ENCODE results near the gene PLCG2.
"Not testable (repeated sequence)": the region's sequence is repeated elsewhere in the genome, so short reads cannot be mapped to it uniquely, and the experiment has no call there.

Gene PLCG2

DNA sequence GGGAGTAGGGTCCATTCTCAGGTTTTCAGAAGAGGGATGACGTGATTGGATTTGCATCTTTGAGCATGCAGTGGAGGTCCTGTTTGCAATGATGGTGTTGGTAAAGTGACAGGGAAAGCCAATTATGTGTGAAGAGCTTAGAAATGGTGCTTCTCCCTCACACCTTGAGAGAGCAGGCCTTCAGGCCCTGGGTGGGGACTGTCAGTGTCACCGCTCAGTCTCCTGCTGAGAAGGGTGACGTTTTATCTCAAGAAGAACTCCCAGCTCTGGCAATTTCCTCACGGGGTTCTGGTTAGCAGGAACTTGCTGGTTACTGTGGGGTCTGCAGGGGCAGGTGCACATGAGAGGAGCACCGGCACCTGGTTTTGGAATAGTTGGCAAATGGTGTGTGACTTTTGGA lies 11.2 kb downstream of the PLCG2 start:
- no peak for DNase-seq (ENCODE audit: low read depth)

GRCh38 chr16:81790830-81791435 lies 11.8 kb downstream of the PLCG2 start:
- no peak for DNase-seq (ENCODE audit: low read depth)

DNA sequence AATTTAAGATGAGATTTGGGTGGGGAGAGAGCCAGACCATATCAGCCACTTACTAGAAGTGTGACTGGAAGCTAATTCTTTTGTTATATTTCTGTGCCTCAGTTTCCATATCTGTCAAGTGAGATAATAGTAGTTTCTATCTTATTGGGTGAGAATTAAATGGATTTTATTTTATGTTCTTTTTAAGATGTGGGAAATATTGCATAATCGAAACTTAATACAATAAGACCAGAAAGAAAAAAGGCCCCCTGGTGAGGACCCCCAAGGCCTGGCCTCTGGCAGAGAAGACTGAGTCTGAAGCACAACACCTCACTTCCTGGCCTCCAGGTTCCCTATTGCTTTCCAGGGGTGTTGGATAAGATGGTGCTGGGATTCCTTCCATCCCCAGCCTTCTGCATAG lies 13.7 kb downstream of the PLCG2 start:
- DNase-seq (ENCODE audit: low read depth): no peak

- DNase-seq (ENCODE audit: low read depth): no peak
Observed at GRCh38 chr16:81795193-81795592, 16.1 kb downstream of the PLCG2 start.

DNA sequence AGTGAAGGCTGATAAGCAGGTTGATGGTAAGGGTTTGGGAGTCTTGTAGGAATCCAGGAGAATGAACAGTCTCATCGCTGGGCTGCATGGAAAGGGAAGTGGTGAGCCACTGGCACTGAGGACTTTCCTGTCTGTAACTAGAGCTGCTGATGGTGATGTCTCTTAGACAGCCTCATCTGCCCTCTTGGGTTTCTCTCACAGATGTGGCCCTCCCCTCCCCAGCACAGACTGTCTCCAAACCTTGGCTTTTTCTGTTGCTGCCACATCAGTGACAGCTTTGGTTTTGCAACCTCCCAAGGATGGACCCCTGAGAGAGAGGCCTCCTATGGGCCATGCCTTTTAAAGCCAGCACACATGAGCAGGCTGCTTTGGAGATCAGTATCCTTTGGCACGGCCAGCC lies 16.9 kb downstream of the PLCG2 start:
- no peak for DNase-seq (ENCODE audit: low read depth)

- DNase-seq (ENCODE audit: low read depth): no peak
Observed at GRCh38 chr16:81796583-81797346, 17.7 kb downstream of the PLCG2 start.

GRCh38 chr16:81797443-81797842 lies 18.4 kb downstream of the PLCG2 start:
- no peak for DNase-seq (ENCODE audit: low read depth)

DNA sequence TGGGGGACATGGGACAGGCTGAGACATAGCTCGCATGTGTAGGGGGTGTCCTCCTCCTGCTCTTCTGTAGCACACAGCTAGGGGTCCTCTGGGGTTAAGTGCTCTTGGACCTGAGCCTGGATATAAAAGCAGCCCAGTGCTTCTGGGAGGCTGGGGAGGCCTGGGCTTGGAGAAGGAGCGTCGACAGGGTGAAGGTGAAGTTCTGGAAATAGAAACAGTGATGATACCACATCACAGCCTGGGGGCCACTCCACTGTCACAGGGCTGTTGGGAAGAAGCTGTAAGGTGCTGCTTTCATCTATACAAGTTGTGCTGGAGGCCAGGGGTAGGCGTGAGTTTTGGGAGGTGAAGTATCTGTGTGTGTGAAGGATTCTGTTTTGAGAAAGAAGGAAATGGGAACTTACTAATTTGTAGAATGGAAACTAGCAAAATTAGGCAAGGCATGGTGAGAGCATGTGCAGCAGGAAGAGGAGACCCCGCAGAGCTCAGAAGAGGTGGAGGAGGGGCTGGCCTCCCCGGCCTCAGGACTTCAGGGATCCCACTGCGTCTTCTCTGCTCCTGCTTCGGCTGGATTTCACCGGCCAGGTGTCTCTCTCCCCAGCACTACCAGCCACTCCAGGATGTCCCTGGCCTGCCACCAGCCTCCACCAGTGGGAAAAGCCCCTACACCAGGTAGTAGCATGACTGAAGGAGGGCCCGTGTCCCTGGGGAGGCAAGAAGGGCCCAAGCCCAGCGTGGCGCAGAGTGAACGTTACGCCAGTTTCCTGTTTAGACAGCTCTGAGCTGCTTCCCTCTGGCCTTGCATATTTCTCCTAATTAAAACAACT lies 19.4 kb downstream of the PLCG2 start:
- DNase-seq (ENCODE audit: low read depth): no peak

- DNase-seq (ENCODE audit: low read depth): no peak
Observed at GRCh38 chr16:81799138-81799504, 20.0 kb downstream of the PLCG2 start.

DNA sequence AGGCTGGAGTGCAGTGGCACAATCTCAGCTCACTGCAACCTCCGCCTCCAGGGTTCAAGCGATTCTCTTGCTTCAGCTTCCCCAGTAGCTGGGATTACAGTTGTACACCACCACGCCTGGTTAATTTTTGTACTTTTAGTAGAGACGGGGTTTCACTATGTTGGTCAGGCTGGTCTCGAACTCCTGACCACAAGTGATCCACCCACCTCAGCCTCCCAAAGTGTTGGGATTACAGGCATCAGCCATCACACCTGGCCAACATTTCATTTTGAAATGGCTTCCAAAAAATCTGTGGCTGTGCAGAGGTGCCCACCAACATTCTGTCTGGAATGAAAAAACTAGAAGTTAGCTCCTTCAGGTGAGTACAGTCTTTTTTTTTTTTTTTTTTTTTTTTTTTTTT lies 22.6 kb downstream of the PLCG2 start:
- DNase-seq (ENCODE audit: low read depth): not testable (repeated sequence)

- DNase-seq (ENCODE audit: low read depth): no peak
Observed at GRCh38 chr16:81803332-81803731, 24.2 kb downstream of the PLCG2 start.

- no peak for DNase-seq (ENCODE audit: low read depth)
Observed at GRCh38 chr16:81804134-81804610, 25.1 kb downstream of the PLCG2 start.

GRCh38 chr16:81806696-81807095 lies 27.6 kb downstream of the PLCG2 start:
- DNase-seq (ENCODE audit: low read depth): no peak

DNA sequence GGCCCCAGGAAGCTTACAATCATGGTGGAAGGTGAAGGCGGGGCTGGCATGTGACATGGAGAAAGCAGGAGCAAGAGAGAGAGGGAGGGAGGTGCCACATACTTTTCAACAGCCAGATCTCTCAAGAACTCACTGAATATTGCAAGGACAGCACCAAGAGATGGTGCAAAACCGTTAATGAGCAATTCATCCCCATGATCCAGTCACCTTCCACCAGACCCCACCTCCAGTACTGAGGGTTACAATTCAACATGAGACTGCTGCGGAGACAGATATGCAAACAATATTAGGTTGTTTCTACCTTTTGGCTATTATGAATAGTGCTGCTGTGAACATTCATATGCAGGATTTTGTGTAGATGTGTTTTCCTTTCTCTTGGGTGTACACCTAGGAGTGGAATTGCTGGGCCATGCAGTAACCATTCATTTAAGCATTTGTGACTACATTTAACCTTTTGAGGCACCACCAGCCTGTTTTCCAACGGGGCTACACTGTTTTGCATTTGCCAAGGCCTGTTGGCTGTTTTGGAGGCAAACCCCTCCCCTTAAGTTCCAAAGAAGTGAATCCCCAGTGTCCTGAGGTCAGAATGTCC lies 28.8 kb downstream of the PLCG2 start:
- no peak for DNase-seq (ENCODE audit: low read depth)

- DNase-seq (ENCODE audit: low read depth): no peak
Observed at GRCh38 chr16:81808933-81809480, 29.9 kb downstream of the PLCG2 start.

DNA sequence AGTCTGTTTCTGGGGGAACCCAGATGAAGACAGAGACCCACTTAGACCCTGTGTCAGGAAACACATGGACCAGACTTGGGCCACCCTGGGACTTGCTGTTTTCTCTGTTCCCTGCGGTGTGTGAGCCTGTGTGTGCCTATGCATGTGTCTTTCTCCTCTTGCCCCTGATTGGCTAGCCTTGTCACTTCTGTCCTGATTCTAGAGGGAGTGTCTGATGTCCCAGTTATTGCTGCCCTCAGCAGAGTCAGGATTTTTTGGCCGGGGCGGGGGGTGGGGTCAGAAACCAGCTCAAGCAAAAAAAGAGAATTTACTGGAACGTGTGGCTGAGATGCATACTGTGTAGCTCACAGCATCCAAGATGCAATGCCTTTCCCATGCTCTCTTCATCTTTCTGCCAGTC lies 30.5 kb downstream of the PLCG2 start:
- no peak for DNase-seq (ENCODE audit: low read depth)

GRCh38 chr16:81810361-81810760 lies 31.3 kb downstream of the PLCG2 start:
- no peak for DNase-seq (ENCODE audit: low read depth)

- no peak for DNase-seq (ENCODE audit: low read depth)
Observed at GRCh38 chr16:81810894-81811538, 31.9 kb downstream of the PLCG2 start.

DNA sequence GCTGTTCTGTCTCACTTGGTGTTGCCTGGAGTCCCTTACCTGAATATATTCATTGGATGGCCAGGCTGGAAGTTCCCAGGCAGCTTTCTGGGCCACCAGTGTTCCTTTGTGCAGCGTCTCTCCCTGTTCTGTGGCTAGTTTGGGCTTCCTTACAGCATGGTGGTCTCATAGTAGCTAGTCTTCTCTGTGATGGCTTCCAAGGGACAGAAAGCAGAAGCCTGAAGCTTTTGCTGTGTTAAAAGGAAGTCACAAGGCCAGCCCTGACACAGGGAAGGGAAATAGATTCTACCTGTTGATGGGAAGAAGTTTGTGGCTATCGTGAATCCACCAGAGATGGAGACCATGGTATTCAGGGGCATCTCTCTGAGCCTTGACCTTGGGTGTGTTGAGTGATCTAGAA lies 34.6 kb downstream of the PLCG2 start:
- DNase-seq (ENCODE audit: low read depth): no peak

DNA sequence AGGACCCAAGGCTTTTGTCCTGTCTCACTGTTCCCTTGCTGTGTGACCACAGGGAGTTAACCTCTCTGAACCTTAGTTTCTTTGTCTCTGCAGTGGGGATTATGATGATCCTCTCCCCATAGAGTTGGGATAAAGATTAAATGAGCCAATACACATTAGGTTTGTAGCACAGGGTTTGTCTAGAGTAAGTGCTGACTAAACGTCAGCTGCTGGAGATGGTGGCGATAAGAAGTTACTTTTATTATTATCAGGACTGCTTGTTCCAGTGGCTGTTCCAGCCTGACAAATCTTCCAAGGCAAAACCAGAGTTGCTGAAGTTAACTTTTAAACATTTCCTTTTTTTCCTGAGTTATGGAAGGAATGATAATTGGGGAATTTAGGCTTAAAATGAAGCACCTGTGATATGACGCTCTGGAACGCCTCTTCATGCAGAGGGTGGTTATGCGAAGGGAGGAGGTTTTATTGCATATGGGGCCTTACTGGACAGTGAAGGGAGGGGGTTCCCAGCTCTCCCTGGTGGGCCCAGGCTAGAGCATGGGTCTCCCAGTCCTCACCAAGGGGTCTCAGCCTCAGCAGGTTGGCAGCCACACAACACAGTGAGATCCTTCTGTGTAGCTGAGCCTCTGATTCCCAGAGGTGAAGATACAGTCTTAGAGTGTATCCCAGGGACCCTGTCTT lies 35.8 kb downstream of the PLCG2 start:
- no peak for DNase-seq (ENCODE audit: low read depth)

DNA sequence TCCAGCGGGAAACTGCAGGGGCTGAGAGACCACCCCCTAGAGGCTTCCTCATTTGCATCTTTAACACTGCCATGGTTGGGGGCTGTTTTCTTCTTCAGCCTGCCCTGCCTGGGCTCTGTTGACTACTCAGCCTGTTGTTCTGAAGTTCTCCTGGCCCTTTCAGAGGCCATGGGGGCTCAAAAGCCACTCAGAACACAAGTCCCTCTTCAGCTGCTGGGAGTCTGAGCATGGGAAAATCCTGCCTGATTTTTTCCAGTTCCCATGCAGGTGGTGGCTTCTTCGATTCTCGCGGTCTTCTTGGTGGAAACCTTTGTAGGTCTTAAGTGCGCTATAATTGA lies 36.3 kb downstream of the PLCG2 start:
- no peak for DNase-seq (ENCODE audit: low read depth)

Data from GM04504 (cell line).